GM18909 (cell line): ENCODE results near the gene ACVR2B.

Experiments
- ATAC-seq: cut with Tn5 transposase; IDR thresholded peaks from one replicate; pipeline ENCODE4 v1.9.1; 2021; ENCODE audit warnings: mild to moderate bottlenecking; ENCODE audit not compliant: unreplicated experiment, poor library complexity

Gene ACVR2B

DNA sequence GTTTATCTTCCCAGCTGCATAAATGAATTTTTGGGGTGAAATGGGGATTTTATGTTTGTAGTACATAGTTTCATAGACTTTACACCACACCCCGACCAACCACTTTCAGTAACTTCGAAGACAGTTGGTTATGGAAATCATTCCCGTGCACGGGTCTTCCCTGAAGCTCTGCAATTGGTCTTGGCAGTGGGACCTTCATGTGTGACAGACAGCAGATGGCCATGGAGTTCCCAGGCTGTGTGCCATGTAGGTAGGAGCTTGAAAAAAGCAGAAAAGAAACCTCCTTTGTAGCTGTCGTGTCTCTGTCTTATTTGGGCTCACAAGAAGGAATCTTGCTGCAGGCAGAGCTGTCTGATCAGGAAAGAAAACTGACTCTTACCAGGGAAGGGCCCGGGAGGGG is 68.3 kb downstream of the ACVR2B start:
- no peak for ATAC-seq

DNA sequence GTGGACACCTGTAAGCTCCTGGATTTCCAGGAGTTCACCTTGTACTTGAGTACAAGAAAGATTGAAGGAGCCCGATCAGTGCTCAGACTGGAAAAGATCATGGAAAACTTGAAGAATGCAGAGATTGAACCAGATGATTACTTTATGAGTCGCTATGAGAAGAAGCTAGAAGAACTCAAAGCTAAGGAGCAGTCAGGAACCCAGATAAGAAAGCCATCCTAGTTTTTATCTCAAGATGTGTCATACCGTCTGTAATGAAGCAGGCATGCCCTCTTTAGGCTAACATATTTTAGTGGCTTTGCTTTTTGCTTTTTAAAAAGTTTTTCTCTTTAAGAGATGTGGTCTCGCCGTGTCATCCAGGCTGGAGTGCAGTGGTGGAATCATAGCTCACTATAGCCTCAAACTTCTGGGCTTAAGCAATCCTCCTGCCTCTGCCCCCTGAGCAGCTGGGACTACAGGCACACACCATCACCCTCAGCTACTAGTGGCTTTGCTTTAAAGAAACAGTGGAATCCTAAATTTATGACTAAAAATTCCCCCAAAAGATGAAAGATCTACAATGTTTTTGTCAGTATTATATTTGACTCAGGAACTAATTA is 70.5 kb downstream of the ACVR2B start:
- ATAC-seq: no peak

DNA sequence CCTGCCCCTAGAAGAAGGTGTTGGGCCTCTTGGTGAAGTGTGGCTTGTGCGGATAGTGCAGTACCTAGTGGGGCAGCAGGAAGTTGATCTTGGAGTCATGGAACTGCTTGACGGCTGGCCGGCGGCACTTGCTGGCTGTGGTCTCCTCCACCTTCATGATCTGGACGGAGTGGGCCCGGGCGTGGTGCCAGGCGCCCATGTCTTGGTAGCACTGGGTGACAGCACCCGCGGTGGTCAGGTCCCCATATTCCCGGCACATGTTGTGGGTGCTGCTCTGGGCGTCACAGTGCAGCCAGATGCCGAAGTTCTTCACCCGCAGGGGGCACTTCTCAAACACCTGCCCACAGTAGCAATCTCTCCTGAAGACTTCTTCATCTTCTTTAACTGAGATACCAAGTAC is 73.1 kb downstream of the ACVR2B start:
- ATAC-seq: no peak

DNA sequence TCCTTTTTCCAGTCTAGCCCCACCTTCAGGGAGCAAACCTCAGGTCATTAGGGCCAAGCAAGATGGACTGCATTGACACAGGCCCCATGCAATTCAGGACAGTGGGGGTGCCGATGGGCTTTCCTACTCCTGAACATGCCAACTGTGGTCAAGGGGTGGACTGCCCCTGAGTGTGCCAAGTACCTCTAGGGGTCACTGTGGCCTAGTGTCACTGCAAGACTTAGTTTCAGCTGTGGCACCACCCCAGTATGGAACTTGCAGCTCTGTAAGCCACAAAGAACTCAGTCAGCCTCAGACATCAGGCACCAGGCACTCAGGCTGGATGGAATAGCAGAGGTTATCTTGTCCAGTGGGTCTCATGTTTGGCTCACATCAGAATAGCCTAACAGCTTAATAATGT is 74.8 kb downstream of the ACVR2B start:
- ATAC-seq: no peak

DNA sequence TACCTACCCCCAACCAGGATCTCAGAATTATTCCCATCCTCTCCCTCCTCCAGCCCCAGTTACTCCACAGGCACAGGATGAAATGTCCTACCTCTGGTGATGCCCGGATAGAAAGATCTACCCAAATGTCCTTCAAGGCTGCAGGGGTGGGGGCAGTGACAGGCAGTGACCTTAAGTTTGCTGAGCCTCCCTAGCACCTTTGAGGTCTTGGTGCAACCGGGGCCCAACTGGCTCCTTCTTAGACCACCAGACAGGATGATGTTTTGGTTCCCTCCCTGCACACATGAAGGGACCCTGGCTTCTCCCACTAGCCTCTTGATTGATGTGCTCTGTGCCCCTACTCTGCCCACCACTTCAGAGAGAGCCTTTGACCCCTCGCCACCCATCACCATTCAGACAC is 78.8 kb downstream of the ACVR2B start:
- ATAC-seq: no peak

DNA sequence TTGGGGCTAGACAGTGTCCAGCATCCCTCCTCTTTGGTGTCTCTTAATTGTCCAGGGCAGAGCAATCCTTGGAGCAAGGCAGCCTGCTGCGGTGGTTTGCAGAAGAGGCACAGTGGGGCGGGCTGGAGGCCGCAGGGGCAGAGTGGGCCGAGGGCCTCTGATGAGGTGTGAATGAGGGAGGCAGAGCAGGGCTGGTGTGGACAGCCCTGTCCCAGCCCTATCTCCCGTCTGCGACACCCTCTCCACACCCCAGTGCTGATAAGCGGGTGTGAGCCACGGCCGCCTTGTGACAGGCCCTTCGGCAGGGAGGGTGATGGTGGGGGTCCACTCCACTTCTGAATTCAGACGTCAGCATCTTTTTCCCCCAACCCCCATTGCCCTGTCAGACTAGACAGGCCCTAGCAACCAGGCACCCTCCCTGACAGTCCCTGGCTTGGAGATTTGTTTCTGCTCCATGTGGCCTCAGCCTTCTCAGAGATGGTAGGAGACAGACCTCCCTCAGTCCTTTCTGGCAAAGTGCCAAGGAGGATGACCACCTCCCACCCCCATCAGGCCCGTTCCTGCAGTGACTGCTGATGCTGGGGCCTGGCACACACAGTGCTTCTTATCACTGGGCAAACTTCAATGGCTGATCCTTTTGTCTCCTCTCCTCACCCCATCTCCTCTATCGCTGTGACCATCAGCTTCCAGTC is 79.7 kb downstream of the ACVR2B start:
- no peak for ATAC-seq

DNA sequence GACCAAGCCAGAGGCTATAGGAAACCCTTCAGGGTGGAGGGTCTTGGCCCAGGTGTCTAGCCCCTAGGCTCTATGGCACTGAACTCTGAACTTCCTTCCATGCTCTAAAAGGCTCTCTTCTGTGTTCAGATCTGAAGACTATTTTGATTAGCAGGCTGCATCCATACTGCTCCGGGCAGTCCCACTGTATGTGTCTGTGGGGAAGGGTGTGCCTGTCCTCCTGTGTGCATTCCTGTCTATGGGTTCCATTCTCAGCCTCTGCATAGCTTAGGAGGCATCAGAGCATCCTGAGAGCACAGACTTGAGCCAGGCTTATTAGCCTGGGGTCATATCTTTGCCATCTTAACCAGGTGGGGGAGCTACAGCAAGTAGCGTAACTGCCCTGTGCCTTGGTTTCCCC is 80.5 kb downstream of the ACVR2B start:
- ATAC-seq: no peak

DNA sequence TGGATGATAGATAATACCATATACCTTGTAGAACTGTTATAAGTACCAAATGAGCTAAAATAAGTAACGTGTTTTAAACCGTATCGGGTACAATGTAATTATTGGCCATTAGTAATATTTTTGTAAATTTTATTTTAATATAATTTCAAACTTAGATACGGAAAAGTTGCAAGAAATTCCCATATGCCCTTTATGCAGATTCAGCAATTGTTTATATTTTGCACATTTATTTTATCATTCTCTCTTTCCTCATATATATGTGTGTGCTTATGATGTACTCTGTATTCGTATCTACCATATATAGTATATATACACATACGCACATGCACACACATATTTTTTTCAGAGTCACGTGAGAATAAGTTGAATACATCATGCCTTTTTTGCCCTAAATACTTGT is 80.9 kb downstream of the ACVR2B start:
- ATAC-seq: no peak

DNA sequence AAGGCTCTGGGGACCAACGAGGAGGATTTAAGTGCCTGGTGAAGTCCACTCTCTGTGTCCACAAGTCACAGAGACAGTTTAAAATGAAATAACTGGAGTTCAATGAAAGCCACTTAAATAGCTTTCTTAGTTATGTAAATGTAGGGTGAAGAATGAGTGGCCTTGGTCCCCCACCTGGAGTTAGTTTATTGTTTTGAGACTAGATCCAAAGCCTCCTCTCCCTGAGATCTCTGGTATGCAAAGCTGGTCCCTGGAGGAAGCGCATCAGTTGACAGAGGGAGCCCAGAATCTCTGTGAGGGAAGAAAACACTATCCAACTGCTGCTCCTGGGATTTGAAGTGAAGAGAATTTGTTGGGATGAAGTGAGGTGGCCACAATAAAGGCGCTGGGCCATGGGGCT is 83.0 kb downstream of the ACVR2B start:
- ATAC-seq: no peak

DNA sequence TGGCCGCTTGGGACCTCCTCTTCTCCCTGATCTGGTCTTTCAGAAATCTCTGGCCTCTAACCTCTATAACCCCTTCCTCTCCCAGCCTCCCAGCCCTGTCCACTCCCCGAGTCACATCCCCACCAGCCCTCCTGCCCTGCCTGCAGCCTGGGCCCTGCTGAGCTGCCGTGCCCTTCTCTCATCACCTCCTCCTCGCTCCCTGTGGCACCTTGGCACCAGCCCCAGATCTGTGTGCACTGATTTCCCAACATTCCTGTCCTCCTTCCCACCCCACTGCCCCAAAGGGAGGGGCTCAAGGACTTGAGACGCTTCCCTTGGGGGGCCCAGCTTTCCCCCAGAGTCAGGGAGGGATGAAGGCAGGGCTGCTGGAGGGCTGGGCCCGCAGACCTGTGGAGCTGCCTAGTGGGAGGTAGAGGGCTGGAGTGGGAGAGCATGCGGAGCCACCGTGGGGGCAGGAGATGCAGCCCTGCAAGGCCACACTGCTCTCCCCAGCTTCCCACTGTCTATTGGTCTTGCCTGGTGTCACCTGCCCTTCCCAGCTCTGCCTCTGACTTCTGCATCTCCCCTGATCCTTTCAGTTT is 85.2 kb downstream of the ACVR2B start:
- no peak for ATAC-seq

DNA sequence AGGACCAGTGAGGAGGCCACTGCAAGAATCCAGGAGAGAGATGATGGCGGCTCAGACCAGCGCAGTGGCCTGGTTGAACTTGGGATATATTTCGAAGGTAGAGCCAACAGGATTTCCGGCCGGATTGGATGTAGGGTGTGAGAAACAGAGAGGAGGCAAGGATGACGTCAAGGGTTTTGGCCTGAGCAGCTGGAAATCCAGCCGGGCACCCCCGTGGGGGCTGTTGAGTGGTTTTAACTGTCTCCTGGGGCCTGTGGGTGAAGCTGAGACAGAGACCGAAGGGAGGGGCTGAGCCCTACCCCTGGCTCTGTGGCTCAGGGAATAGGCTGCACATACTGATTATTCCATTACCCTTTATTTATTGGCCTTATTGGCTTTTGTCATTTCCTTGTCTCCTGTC is 88.1 kb downstream of the ACVR2B start:
- ATAC-seq: no peak
